GM18873 (cell line): Measurements from ENCODE around the gene IFI27L1.
"Not testable (repeated sequence)": the region's sequence is repeated elsewhere in the genome, so short reads cannot be mapped to it uniquely, and the experiment has no call there.

Experiments used
- ATAC-seq: cut with Tn5 transposase; IDR thresholded peaks from one replicate; pipeline ENCODE4 v1.9.1; 2021; ENCODE audit warnings: mild to moderate bottlenecking, moderate library complexity, moderate number of reproducible peaks; ENCODE audit not compliant: unreplicated experiment, low FRiP score

The IFI27L1 gene

GRCh38 chr14:94047581-94047980 lies 33.5 kb upstream of the IFI27L1 start:
- ATAC-seq, result no peak

GRCh38 chr14:94048691-94049624 lies 32.2 kb upstream of the IFI27L1 start:
- no peak for ATAC-seq

- no peak for ATAC-seq
These were observed 31.5 kb upstream of the IFI27L1 start for GRCh38 chr14:94049625-94050023.

GRCh38 chr14:94050231-94050880 lies 30.8 kb upstream of the IFI27L1 start:
- no peak for ATAC-seq

GRCh38 chr14:94051115-94051514 lies 30.0 kb upstream of the IFI27L1 start:
- ATAC-seq, result no peak

GRCh38 chr14:94051779-94052178 lies 29.3 kb upstream of the IFI27L1 start:
- no peak for ATAC-seq

GRCh38 chr14:94052199-94052598 lies 28.9 kb upstream of the IFI27L1 start:
- ATAC-seq, result no peak

GRCh38 chr14:94052662-94053061 lies 28.4 kb upstream of the IFI27L1 start:
- no peak for ATAC-seq

GRCh38 chr14:94054401-94054800 lies 26.7 kb upstream of the IFI27L1 start:
- no peak for ATAC-seq

- no peak for ATAC-seq
These were observed 26.2 kb upstream of the IFI27L1 start for GRCh38 chr14:94054936-94055335.

GRCh38 chr14:94056579-94057308 lies 24.4 kb upstream of the IFI27L1 start:
- peak; percentile 59 for ATAC-seq

- no peak for ATAC-seq
These were observed 22.9 kb upstream of the IFI27L1 start for GRCh38 chr14:94058128-94058673.

GRCh38 chr14:94058674-94059138 lies 22.4 kb upstream of the IFI27L1 start:
- ATAC-seq, result no peak

GRCh38 chr14:94059998-94060397 lies 21.1 kb upstream of the IFI27L1 start:
- no peak for ATAC-seq

GRCh38 chr14:94062344-94062940 lies 18.7 kb upstream of the IFI27L1 start:
- ATAC-seq, result no peak

- no peak for ATAC-seq
These were observed 14.9 kb upstream of the IFI27L1 start for GRCh38 chr14:94066089-94066676.

GRCh38 chr14:94072076-94072475 lies 9.0 kb upstream of the IFI27L1 start:
- ATAC-seq, result not testable (repeated sequence)

- no peak for ATAC-seq
These were observed 6.6 kb upstream of the IFI27L1 start for GRCh38 chr14:94074534-94074933.

- no peak for ATAC-seq
These were observed 6.1 kb upstream of the IFI27L1 start for GRCh38 chr14:94075008-94075407.
